ENCODE measurements around the gene MOXD1.
"Not testable (repeated sequence)": the region's sequence is repeated elsewhere in the genome, so short reads cannot be mapped to it uniquely, and the experiment has no call there.

The MOXD1 gene

DNA sequence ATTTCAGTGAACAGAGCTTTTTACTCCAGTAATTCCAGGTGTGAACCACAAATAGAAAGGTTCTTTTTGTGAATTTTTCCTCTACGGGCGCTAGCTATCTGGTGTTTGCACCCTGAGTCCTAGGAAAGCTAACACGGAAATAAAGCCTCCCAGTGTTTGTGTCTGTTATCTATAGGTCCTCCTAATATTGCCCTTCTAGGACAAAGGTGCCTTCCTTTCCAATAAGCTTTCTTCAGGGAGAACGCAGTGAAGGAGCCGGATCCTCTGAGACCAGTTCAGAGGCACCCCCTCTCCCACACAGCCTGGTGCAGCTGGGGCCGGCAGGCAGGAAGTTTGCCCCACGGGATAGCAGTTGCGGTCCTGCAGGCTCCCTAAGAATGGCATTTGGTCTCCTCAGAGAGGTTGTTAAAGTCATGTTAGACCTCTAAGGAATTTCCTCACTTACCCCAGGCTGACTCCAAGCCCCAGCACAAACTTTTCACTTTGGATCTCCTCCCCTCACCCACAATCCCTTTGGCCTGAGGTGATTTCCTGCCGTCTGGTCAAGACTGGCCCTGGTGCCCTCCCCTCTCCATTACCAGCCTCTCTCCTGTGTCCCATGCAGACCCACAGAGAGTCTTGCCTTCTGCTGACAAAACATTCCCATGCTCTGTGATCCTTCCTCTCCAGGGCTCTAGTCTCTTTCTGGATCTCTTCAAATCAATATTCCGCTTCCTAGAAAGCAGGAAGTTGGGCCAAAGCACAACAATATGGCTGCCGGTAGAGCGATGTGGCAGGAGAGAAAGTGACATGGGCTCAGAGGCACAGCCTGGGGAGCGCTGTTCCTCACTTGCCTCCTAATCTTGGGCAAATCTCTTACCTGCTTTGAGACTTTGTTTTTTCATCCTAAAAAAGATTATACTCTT lies 126.0 kb downstream of the MOXD1 start:
- H3K4me3 ChIP-seq (ENCODE audit: low read depth, low read length), result no peak overlapping the region
- TF ChIP-seq, protein P1, sequence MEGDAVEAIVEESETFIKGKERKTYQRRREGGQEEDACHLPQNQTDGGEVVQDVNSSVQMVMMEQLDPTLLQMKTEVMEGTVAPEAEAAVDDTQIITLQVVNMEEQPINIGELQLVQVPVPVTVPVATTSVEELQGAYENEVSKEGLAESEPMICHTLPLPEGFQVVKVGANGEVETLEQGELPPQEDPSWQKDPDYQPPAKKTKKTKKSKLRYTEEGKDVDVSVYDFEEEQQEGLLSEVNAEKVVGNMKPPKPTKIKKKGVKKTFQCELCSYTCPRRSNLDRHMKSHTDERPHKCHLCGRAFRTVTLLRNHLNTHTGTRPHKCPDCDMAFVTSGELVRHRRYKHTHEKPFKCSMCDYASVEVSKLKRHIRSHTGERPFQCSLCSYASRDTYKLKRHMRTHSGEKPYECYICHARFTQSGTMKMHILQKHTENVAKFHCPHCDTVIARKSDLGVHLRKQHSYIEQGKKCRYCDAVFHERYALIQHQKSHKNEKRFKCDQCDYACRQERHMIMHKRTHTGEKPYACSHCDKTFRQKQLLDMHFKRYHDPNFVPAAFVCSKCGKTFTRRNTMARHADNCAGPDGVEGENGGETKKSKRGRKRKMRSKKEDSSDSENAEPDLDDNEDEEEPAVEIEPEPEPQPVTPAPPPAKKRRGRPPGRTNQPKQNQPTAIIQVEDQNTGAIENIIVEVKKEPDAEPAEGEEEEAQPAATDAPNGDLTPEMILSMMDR (IDR thresholded peaks at IDR 0.05; ENCODE audit: insufficient read depth, low read depth, low read length, missing control alignments), result no peak
- no peak for DNase-seq (ENCODE audit: low read depth)

DNA sequence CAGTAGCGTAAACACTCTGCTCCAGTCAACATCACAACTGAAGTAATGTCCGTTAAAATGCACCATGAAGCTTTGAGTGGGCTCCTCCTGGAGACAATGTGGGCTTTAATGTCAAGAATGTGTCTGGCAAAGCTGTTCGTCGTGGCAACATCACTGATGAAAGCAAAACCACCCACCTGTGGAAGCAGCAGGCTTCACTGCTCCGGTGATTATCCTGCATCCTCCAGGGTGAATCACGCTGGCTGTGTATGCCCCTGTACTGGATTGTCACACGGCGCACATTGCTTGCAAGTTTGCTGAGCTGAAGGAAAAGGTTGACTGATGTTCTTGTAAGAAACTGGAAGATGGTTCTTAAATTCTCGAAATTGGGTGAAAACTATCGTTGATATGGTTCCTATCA lies 128.5 kb downstream of the MOXD1 start:
- TF ChIP-seq, protein P1 (IDR thresholded peaks at IDR 0.05; ENCODE audit: insufficient read depth, low read depth, low read length, missing control alignments), result no peak
- no peak overlapping the region for H3K4me3 ChIP-seq (ENCODE audit: low read depth, low read length)

DNA sequence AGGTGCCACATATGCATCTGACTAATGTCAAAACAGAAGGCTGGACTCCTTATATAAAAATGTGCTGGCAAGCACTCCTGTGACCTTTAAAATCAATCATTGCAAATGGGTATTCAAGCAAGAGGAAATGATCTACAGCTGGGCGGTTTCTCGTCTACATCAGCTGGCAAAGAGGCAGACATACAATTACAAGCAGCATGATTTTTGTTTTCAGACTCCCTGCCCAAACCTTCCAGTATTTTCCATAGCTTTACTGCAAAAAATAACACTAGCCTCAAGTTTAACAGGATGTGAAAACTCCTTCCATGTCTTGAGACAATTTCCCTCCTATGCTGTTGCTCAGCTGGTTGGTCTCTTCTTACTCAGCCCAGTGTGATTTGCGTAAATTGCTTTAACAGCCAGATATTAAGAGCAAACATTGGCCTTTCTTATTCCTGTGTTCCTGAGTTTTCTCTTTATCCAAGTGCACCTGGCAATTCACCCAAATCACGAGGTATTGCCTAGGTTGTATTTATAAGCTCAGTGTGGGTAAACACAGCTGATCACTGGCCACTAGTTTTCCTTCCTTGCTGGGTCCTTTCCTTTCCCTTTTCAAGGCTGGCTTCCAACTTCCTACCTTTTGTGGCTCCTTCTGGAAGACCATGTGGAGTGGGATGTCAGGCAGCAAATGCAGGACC lies 130.4 kb downstream of the MOXD1 start:
- no peak for DNase-seq (ENCODE audit: low read depth)
- TF ChIP-seq, protein P1 (IDR thresholded peaks at IDR 0.05; ENCODE audit: insufficient read depth, low read depth, low read length, missing control alignments), result no peak
- no peak overlapping the region for H3K4me3 ChIP-seq (ENCODE audit: low read depth, low read length)

More for the DNA sequence above, 128.5 kb downstream of the MOXD1 start:
- no peak for DNase-seq (ENCODE audit: low read depth)

DNA sequence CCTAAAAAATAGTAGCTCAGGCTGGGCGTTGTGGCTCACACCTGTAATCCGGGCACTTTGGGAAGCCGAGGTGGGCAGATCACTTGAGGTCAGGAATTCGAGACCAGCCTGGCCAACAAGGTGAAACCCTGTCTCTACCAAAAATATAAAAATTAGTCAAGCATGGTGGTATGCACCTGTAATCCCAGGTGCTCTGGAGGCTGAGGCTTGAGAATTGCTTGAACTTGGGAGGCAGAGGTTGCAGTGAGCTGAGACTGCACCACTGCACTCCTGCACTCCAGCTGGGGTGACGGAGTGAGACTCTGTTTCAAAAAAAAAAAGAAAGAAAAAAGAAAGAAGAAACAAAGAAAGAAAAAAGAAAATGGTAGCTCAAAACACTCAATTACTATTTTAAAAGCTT lies 132.6 kb downstream of the MOXD1 start:
- H3K4me3 ChIP-seq (ENCODE audit: low read depth, low read length); DNase-seq (ENCODE audit: low read depth): not testable (repeated sequence)

DNA sequence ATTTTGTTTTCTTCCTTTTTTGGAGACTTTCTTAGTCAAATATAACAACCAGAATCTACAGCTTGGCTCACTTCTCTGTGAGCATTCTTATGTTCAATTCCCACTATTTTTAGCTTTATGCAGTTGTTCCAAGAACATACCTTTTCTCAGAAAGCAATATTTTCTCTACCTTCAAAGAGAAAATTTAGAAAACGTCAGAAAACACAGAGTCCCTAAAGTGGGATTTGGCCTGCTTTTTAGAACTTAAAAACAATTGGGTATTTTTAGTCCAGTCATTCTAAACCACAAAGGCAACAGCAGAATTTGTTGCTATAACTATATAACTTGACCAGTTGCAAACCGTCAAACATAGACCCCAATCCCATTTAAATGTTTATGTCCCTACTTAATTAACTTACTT lies 133.1 kb downstream of the MOXD1 start:
- DNase-seq (ENCODE audit: low read depth), result no peak
- TF ChIP-seq, protein P1 (IDR thresholded peaks at IDR 0.05; ENCODE audit: insufficient read depth, low read depth, low read length, missing control alignments), result no peak
- no peak overlapping the region for H3K4me3 ChIP-seq (ENCODE audit: low read depth, low read length)

DNA sequence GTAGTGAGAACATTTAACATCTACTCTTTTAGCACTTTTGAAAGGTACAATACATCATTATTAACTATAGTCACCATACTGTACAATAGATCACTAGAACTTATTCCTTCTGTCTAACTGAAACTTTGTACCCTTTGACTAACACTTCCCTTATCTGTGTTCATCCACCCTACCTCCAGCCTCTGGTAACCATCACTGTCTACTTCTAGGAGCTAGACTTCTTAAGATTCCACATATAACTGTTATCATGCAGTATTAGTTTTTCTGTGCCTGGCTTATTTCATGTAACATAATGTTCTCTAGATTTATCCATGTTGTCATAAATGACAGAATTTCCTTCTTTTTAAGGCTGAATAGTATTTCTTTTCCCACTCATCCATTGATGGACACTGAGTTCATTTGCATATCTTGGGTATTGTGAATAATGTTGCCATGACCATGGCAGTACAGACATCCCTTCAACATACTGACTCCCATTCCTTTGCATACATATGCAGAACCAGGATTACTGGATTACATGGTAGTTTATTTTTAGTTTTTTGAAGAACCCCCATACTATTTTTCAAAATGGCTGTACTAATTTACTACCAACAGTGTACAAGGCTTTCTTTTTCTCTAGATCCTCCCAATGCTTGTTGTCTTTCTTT lies 135.7 kb downstream of the MOXD1 start:
- H3K4me3 ChIP-seq (ENCODE audit: low read depth, low read length), result no peak overlapping the region
- TF ChIP-seq, protein P1 (IDR thresholded peaks at IDR 0.05; ENCODE audit: insufficient read depth, low read depth, low read length, missing control alignments), result no peak
- DNase-seq (ENCODE audit: low read depth), result no peak

DNA sequence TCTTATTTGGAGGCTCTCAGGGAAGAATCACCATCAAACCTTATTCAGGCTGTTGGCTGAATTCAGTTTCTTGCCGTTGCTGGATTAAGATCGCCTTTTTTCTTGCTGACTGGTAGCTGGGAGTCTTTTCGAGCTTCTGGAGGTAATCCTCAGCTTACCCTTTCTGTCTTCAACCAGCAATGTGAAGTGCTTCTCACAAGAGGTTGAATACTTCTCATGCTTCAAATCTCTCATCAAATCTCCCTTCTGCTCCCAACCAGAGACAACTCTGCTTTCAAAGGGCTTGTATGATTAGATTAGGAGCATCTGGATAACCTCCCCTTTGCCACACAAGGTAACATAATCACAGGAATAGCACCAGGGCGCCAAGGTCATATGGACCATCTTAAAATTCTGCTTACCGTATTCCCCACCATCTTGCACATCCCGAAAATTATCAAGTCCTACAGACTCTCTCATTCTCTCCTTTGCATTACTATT lies 137.2 kb downstream of the MOXD1 start:
- TF ChIP-seq, protein P1 (IDR thresholded peaks at IDR 0.05; ENCODE audit: insufficient read depth, low read depth, low read length, missing control alignments), result no peak
- no peak overlapping the region for H3K4me3 ChIP-seq (ENCODE audit: low read depth, low read length)
- no peak for DNase-seq (ENCODE audit: low read depth)

Data from GM12865 (cell line).